Transverse colon (tissue), 4 donors: ENCODE measurements around the gene BBC3.

Experiments used
- POLR2AphosphoS5 ChIP-seq, 3 donors: sonication (generic); formaldehyde crosslinking; IDR thresholded peaks; one replicate each; pipeline ENCODE4 v1.6.1; 2016; ENCODE audit warnings: antibody characterized with exemption in 3 of 3
- TF ChIP-seq, protein P1 (sequence below), 5 experiments: fragments of 200-600 bp in 3 of 5; fragments of 450-650 bp in 2 of 5; sonication (generic) in 3 of 5; IDR thresholded peaks; 1 replicate in 2 of 5; 2 replicates in 3 of 5; pipeline ENCODE4 v1.5.1; 2016 to 2017; ENCODE audit warnings: antibody characterized with exemption in 5 of 5, inconsistent platforms in 3 of 5, mild to moderate bottlenecking in 2 of 5, moderate library complexity in 1 of 5

DNA sequence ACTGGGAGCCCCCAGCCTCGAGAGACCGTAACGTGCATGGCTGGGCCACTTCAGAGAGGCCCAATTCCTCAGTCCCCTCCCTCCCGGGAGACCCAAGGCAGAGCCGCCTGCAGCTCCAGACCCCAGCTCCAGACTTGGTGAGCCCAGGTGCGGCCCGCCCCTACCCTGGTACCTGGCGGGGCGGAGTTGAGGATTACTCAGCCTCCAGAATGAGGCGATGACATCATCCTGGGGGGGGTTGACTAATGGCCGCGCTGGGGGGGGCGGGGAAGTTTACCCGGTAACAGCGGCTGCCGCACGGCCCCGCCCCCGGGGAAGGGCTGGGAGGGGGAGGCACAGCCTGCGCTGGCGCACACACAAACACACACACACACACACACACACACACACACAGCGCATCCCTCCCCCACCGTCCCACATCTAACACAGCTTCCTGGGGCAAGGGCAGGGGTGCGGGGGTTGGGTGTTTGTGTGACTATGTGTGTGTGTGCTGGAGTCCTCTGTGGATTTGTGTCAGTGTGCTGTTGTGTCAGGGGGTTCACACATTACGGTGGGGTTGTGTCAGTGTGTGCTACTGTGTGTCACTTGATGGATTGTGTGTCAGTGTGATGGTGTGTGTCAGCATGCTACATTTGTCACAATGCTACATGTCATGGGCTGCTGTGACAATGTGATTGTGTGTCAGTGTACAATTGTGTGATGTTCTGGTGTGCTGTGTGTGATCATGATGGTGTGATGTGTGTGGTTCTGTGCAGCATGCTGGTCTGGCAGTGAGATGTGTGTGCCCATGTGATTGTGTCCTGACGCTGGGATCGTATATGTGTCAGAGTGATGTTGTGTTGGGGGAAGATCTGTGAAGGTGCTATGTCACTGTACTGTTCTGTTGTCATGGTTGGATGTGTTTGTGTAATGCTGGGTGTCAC is 10.3 kb upstream of the BBC3 start:
- TF ChIP-seq, protein P1, sequence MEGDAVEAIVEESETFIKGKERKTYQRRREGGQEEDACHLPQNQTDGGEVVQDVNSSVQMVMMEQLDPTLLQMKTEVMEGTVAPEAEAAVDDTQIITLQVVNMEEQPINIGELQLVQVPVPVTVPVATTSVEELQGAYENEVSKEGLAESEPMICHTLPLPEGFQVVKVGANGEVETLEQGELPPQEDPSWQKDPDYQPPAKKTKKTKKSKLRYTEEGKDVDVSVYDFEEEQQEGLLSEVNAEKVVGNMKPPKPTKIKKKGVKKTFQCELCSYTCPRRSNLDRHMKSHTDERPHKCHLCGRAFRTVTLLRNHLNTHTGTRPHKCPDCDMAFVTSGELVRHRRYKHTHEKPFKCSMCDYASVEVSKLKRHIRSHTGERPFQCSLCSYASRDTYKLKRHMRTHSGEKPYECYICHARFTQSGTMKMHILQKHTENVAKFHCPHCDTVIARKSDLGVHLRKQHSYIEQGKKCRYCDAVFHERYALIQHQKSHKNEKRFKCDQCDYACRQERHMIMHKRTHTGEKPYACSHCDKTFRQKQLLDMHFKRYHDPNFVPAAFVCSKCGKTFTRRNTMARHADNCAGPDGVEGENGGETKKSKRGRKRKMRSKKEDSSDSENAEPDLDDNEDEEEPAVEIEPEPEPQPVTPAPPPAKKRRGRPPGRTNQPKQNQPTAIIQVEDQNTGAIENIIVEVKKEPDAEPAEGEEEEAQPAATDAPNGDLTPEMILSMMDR (IDR thresholded peaks at IDR 0.05): no peak
- TF ChIP-seq POLR2AphosphoS5 (IDR thresholded peaks at IDR 0.05): no peak
